Astrocyte (in vitro differentiated cells and primary cell): ENCODE data around the gene TMCC1.

Source experiments
- CTCF ChIP-seq: IDR thresholded peaks from 2 replicates; pipeline ENCODE4 v1.5.1; 2011; ENCODE audit warnings: low read depth, mild to moderate bottlenecking, inconsistent platforms, low read length, moderate library complexity; ENCODE audit not compliant: insufficient read depth
- EZH2 ChIP-seq: IDR thresholded peaks from 2 replicates; pipeline ENCODE4 v1.6.1; 2012; ENCODE audit warnings: mild to moderate bottlenecking, low read length, inconsistent platforms; ENCODE audit not compliant: insufficient read depth

- TF ChIP-seq CTCF (no peak), EZH2 (no peak)
Observed at GRCh38 chr3:129831503-129831902, 62.0 kb downstream of the TMCC1 start.
